ENCODE measurements around the gene SLC2A5. TPM values are rescaled to one million over a fixed set of nuclear protein-coding genes. Genes with fewer than 3 reads are reported as not detected.
"Not testable (repeated sequence)": the region's sequence is repeated elsewhere in the genome, so short reads cannot be mapped to it uniquely, and the experiment has no call there.

SLC2A5 gene
- total RNA-seq, 1 donor from 2014 or later = 8.1 TPM

GRCh38 chr1:9097947-9098705, 28.7 kb upstream of the SLC2A5 start:
- Histone ChIP-seq H3K9me3 (no peaks in the 10 kb centered on the region), H3K27me3 (no peaks in the 10 kb centered on the region), H3K4me3 (no peak overlapping the region), H3K27ac (no peak overlapping the region), H3K36me3 (peaks cover 0 to under 1% of the 10 kb centered on the region in 2 donors), H3K4me1 (no peaks in the 10 kb centered on the region)
- TF ChIP-seq CTCF (IDR thresholded peaks at IDR 0.05) (no peak), POLR2A (IDR thresholded peaks at IDR 0.05) (no peak), POLR2AphosphoS5 (IDR thresholded peaks at IDR 0.05; ENCODE audit: insufficient read depth in 1 of 2, low read depth in 1 of 2) (no peak)
- no peak for DNase-seq (ENCODE audit: extremely low spot score in 2 of 2)
- intact Hi-C loops (cut with DNase I) = no loop called here

DNA sequence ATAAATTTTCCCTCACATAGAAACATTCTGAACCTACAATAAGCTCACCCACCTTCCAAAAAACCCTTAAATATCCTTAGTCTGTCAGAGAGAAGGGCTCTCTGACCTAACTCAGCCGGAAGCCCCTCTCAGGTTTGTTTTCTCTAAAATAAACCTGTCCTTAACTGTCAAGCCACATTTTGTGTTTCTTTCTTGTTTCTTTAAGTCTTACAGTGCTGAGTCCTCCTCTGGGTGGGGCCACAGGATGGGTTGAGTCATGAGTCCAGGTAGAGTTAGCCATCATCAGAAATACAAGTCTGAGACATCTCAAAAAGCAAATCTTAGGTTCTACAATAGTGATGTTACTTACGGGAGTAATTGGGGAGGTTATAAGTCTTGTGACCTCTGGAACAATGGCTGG, 26.4 kb upstream of the SLC2A5 start:
- Histone ChIP-seq H3K9me3 (no peaks in the 10 kb centered on the region), H3K4me1 (no peaks in the 10 kb centered on the region), H3K4me3 (no peak overlapping the region), H3K27ac (no peak overlapping the region), H3K36me3 (no peaks in the 10 kb centered on the region), H3K27me3 (no peaks in the 10 kb centered on the region)
- intact Hi-C loops (cut with DNase I) = no loop called here
- no peak for TF ChIP-seq POLR2A (IDR thresholded peaks at IDR 0.05)
- no peak for TF ChIP-seq CTCF (IDR thresholded peaks at IDR 0.05)
- TF ChIP-seq POLR2AphosphoS5 (IDR thresholded peaks at IDR 0.05; ENCODE audit: insufficient read depth in 1 of 2, low read depth in 1 of 2) = no peak
- no peak for DNase-seq (ENCODE audit: extremely low spot score in 2 of 2)

DNA sequence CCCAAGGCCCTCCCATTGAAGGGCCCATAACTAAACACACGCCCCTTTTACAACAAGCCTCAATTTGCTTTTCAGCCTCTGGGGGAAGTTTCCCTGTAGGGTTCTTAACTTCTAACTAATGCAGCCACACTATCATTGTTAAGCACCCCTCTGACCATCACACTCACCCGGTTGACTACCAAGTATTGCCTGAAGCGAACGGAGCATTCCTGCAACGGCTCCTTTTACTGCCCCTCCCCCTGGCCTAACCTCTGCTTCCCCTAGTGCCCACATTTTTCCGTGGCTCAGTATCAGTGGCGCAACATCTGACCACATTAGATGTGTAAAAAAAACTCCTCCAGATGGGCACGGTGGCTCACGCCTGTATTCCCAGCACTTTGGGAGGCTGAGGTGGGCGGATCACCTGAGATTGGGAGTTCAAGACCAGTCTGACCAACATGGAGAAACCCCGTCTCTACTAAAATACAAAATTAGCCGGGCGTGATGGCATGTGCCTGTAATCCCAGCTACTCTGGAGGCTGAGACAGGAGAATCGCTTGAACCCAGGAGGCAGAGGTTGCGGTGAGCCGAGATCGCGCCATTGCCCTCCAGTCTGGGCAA, 24.7 kb upstream of the SLC2A5 start:
- H3K9me3 ChIP-seq; H3K27ac ChIP-seq; H3K27me3 ChIP-seq; H3K4me1 ChIP-seq; DNase-seq (ENCODE audit: extremely low spot score in 2 of 2); intact Hi-C loops (cut with DNase I); H3K36me3 ChIP-seq; H3K4me3 ChIP-seq: not testable (repeated sequence)

GRCh38 chr1:9093581-9093980, 24.1 kb upstream of the SLC2A5 start:
- Histone ChIP-seq H3K9me3 (no peaks in the 10 kb centered on the region), H3K4me3 (no peak overlapping the region), H3K27ac (no peak overlapping the region), H3K36me3 (no peaks in the 10 kb centered on the region), H3K27me3 (no peaks in the 10 kb centered on the region), H3K4me1 (no peaks in the 10 kb centered on the region)
- TF ChIP-seq POLR2AphosphoS5 (IDR thresholded peaks at IDR 0.05; ENCODE audit: insufficient read depth in 1 of 2, low read depth in 1 of 2) (no peak), POLR2A (IDR thresholded peaks at IDR 0.05) (no peak), CTCF (IDR thresholded peaks at IDR 0.05) (no peak)
- no peak for DNase-seq (ENCODE audit: extremely low spot score in 2 of 2)
- intact Hi-C loops (cut with DNase I) = no loop called here

DNA sequence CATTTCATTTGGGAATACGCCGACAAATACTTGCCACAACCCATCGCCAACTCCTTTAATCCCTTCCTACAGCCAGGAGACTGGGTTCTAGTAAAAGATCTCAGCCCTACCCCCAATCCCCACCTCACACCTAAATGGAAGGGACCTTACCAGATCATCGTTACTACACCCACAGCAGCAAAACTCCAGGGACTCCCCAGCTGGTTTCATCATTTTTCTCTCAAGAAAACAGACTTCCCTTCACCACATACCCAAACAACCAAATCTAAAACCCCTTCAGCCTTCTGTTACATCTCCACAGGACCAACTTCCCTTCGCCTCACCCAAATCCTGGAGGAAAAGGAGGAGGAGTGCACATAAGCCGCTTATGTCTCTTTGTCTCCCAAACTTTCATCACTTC, 23.7 kb upstream of the SLC2A5 start:
- intact Hi-C loops (cut with DNase I) = no loop called here
- H3K4me3 ChIP-seq = no peak overlapping the region
- H3K36me3 ChIP-seq = no peaks in the 10 kb centered on the region
- no peaks in the 10 kb centered on the region for H3K4me1 ChIP-seq
- no peaks in the 10 kb centered on the region for H3K27me3 ChIP-seq
- TF ChIP-seq POLR2AphosphoS5 (IDR thresholded peaks at IDR 0.05; ENCODE audit: insufficient read depth in 1 of 2, low read depth in 1 of 2) = no peak
- no peak for TF ChIP-seq POLR2A (IDR thresholded peaks at IDR 0.05)
- TF ChIP-seq CTCF (IDR thresholded peaks at IDR 0.05) = no peak
- no peak for DNase-seq (ENCODE audit: extremely low spot score in 2 of 2)
- no peaks in the 10 kb centered on the region for H3K9me3 ChIP-seq
- no peak overlapping the region for H3K27ac ChIP-seq
